VCaP (cell line): Measurements from ENCODE around the gene TLE2.

Source experiments
- H3K27ac ChIP-seq: fragments of 450-650 bp; 2 replicates; pipeline ENCODE4 v1.5.1; 2017
- TF ChIP-seq, protein P1 (sequence below): fragments of 450-650 bp; conservative IDR thresholded peaks from 2 replicates; pipeline ENCODE4 v1.5.1; 2017; ENCODE audit warnings: mild to moderate bottlenecking, moderate library complexity

The TLE2 gene

DNA sequence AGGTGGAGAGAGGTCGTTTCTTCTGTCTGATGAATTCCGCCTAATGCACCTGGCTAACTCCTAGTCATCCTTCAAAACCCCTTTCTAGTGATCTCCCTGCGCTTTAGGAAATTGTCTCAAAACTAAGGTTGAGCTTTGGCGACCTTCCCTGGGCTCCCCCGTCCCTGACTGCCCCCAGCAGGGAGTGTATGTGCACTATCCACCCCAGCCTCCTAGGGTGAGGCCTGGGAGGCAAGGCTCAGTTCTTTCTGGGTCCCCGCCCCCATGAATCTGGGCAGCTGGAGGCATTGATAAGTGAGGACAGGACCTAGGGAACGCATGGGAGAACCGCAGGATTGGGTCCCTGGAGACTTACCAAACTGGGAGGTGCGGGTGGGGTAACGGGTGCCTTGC lies 51.3 kb downstream of the TLE2 start:
- TF ChIP-seq, protein P1, sequence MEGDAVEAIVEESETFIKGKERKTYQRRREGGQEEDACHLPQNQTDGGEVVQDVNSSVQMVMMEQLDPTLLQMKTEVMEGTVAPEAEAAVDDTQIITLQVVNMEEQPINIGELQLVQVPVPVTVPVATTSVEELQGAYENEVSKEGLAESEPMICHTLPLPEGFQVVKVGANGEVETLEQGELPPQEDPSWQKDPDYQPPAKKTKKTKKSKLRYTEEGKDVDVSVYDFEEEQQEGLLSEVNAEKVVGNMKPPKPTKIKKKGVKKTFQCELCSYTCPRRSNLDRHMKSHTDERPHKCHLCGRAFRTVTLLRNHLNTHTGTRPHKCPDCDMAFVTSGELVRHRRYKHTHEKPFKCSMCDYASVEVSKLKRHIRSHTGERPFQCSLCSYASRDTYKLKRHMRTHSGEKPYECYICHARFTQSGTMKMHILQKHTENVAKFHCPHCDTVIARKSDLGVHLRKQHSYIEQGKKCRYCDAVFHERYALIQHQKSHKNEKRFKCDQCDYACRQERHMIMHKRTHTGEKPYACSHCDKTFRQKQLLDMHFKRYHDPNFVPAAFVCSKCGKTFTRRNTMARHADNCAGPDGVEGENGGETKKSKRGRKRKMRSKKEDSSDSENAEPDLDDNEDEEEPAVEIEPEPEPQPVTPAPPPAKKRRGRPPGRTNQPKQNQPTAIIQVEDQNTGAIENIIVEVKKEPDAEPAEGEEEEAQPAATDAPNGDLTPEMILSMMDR = no peak

DNA sequence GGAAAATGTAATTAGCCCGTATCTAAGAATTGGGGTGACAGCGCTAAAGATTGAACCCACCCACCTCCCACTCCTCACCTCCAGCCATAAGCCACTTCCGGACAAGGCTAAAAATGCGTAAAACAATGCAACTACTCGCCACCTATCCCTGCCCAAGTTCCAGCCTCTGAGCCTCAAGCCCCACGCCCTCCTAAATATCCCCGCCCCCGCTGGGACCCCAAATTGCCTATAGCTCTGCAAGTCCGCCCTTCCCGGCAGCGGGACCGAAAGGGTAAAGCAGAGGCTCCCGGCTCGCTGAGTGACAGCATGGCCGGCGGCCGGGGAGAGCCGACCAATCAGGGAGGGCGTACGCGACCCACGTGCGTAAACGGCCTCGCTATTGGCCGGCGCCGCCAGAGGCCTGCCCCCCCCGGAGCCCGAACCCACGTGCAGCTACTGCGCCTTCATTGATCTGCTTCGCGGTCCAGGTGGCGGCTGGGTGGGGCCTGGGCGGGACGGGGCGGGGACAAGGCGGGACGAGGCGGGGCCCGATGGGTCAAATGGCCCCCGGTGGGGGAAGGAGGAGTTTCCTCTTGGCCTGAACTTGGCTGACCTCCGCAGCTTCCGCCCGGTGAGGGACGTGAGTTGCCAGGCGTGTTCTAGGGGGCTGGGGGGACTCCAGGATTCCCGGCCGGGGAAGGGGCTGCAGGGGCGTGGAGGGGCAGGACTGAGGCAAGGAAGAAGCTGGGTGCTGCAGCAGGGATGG lies 51.9 kb downstream of the TLE2 start, which contains the start of gene TLE6:
Gene TLE6, plus strand, starts transcription at position 564 of the 745 bp plus-strand sequence. CDS start 670 bp downstream, outside the sequence.
- peak within 1 kb of the TSS; percentile 32; the same call in 1 of the 2 replicates for H3K27ac ChIP-seq
- TF ChIP-seq, protein P1 = no peak

More for the DNA sequence above, 51.3 kb downstream of the TLE2 start:
- H3K27ac ChIP-seq = peak overlapping the region; percentile 15; the same call in 1 of the 2 replicates

DNA sequence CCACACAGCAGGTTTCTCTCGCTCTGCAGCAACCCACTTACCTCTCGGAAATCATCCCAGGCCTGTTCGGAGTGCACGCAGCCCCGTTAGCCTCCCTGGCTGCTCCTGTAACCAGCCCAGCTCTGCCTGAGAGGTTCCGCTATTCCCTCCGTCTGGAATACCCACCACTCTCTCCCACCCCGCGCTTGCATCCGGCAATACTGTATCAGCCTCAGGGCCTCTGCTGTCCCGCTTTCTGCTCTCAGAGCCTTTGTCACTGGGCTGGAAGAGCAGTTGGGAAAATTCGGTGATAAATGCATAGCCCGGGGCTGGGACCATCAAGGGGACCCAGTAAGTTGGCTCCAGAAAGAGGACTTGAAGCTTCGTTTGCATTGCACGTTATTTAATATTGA lies 52.5 kb downstream of the TLE2 start:
- TF ChIP-seq, protein P1 = no peak
- peak overlapping the region; percentile 32; the same call in 1 of the 2 replicates for H3K27ac ChIP-seq

GRCh38 chr19:2974342-2975041 lies 54.6 kb downstream of the TLE2 start:
- H3K27ac ChIP-seq = no peak overlapping the region

DNA sequence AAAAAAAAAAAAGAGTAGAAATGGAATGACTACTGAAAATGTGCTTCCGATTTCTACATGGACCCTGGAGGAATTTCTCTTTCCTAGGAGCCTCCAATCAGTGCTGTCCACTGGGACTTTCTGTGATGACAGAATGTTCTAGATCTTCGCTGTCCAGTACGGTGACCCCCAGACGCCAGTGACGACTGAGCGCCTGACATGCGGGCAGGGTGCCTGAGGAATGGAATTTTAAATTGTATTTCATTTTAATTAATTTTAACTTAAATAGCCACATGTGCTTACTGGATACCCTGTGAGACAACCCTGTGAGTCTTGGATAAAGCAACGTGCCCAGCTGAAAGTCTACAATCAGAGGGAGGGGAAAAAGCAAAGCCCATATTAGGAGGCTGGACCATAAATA lies 55.9 kb downstream of the TLE2 start:
- TF ChIP-seq, protein P1 = no peak
- no peak overlapping the region for H3K27ac ChIP-seq

More at GRCh38 chr19:2974342-2975041, 54.6 kb downstream of the TLE2 start:
- TF ChIP-seq, protein P1 = no peak

DNA sequence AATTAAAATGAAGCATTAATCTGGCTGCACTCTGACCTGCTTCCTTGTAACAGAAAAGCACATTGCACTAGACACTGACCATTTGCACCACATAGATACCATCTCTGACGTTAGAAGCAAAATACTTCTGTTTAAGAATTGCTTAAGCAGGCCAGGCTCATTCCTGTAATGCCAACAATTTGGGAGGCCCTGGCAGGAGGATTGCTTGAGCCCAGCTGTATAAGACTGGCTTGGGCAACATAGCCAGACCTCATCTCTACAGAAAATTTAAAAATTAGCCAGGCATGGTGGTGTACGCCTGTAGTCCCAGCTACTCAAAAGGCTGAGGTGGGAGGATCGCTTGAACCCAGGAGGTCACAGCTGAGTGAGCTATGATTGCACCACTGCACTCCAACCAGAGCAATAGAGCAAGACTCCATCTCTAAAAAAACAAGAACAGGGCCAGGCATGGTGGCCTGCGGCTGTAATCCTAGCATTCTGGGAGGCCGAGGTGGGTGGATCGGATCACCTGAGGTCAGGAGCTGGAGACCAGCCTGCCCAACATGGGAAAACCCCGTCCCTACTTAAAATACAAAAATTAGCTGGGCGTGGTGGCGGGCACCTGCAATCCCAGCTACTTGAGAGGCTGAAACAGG lies 58.8 kb downstream of the TLE2 start:
- no peak overlapping the region for H3K27ac ChIP-seq
- TF ChIP-seq, protein P1 = no peak

DNA sequence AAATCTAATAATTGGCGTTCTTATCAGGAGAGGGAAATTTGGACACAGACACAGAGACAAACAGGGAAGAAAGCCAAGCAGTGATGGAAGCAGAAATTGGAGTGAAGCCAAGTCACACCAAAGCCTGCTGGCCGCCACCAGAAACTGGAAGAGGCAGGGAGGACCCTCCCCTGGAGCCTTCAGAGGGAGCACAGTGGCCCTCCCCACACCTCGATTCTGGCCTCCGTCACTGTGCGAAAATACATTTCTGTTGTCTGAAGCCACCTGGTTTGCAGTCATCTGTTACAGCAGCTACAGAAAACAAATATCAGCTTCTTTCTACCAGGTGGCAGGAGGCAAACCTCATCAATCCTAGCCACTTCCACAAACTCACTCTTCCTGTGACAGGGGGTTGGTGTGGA lies 60.0 kb downstream of the TLE2 start:
- H3K27ac ChIP-seq = peak overlapping the region; percentile 67
- TF ChIP-seq, protein P1 = no peak
